ENCODE measurements around the gene ATP1A1. TPM values are rescaled to one million over a fixed set of nuclear protein-coding genes. Genes with fewer than 3 reads are reported as not detected.
A peak's percentile ranks its signal among the peaks of the same experiment; 100 is the strongest.

Gene ATP1A1
- total RNA-seq, 1 experiment from 2014 or later = 239 TPM

GRCh38 chr1:116397728-116398127 lies 24.7 kb downstream of the ATP1A1 start:
- DNase-seq = no peak

More at GRCh38 chr1:116397728-116398127, 24.7 kb downstream of the ATP1A1 start:
- Histone ChIP-seq H3K9me3 (ENCODE audit: control insufficient read depth, low read depth, low read length) (no peaks in the 10 kb centered on the region), H3K56ac (ENCODE audit: insufficient read length, low read depth, low read length) (no peak overlapping the region), H3K27ac (ENCODE audit: insufficient read length, low read depth, low read length) (no peak overlapping the region), H3K9ac (ENCODE audit: extremely low read depth, insufficient read length, low read length) (no peak overlapping the region), H3K4ac (ENCODE audit: low read depth, low read length) (no peak overlapping the region), H4K20me1 (ENCODE audit: control insufficient read depth, insufficient read depth, insufficient read length) (no peaks in the 10 kb centered on the region), H3K79me2 (ENCODE audit: insufficient read depth, low read length) (no peaks in the 10 kb centered on the region), H2BK12ac (ENCODE audit: insufficient read length, low read depth, low read length) (no peak overlapping the region), H2BK120ac (ENCODE audit: low read depth, low read length, poor library complexity, severe bottlenecking) (no peak overlapping the region), H4K5ac (ENCODE audit: insufficient read length, low read depth, low read length) (no peak overlapping the region), H3K27me3 (ENCODE audit: insufficient read depth, low read length) (no peaks in the 10 kb centered on the region), H2BK15ac (ENCODE audit: low read depth, low read length) (no peak overlapping the region), H4K8ac (replicated peaks; ENCODE audit: insufficient read length, low read depth, low read length) (no peak overlapping the region), H3K4me1 (ENCODE audit: insufficient read depth, low read length) (no peaks in the 10 kb centered on the region), H3K23ac (ENCODE audit: insufficient read length, low read depth, low read length) (no peak overlapping the region), H3K14ac (ENCODE audit: insufficient read depth, low read length) (no peak overlapping the region), H2AFZ (ENCODE audit: low read length) (no peak overlapping the region), H3K18ac (ENCODE audit: insufficient read length, low read depth, low read length) (no peak overlapping the region), H3T11ph (ENCODE audit: low read length) (no peak overlapping the region), H2AK5ac (ENCODE audit: insufficient read length, low read length) (no peak overlapping the region), H2BK5ac (ENCODE audit: insufficient read length, low read length) (no peak overlapping the region), H3K79me1 (ENCODE audit: insufficient read depth, low read depth, low read length, poor library complexity, severe bottlenecking) (no peaks in the 10 kb centered on the region), H3K4me2 (ENCODE audit: insufficient read depth, insufficient read length, low read length) (no peak overlapping the region), H4K91ac (ENCODE audit: insufficient read length, low read depth, low read length) (no peak overlapping the region), H2BK20ac (ENCODE audit: low read depth, low read length, poor library complexity, severe bottlenecking) (no peak overlapping the region), H3K23me2 (ENCODE audit: insufficient read length, low read depth, low read length, poor library complexity, severe bottlenecking) (no peaks in the 10 kb centered on the region)
- Mint-ChIP-seq H3K4me1 (peaks cover 11 to 17% of the 10 kb centered on the region in 2 experiments), H3K4me3 (no peak overlapping the region), H3K36me3 (ENCODE audit: insufficient read depth in 1 of 3, low read depth in 3 of 3) (peaks cover 71 to 98% (median 96%) of the 10 kb centered on the region in 3 experiments; a peak in 6 of 7 replicates), H3K27me3 (ENCODE audit: low read depth) (no peaks in the 10 kb centered on the region), H3K27ac (peak overlapping the region; percentile 46 to 89 (median 49); a peak in 5 of 7 replicates), H3K9me3 (no peaks in the 10 kb centered on the region)
- no peak for TF ChIP-seq CTCF (conservative IDR thresholded peaks at IDR 0.05)
- WGBS (ENCODE audit: extremely low coverage, insufficient read length, low lambda C conversion rate) = no CpG with 5 or more reads among the region's 5 CpGs

All from H9 (cell line).